Keratinocyte (primary cell): ENCODE measurements around the gene ZGRF1.

Experiments
- CTCF ChIP-seq, 3 experiments: IDR thresholded peaks in 1 of 3; conservative IDR thresholded peaks in 1 of 3; optimal IDR thresholded peaks in 1 of 3; 2 replicates in 2 of 3; 3 replicates in 1 of 3; pipeline versions ENCODE3 to v1.5.1; 2011; ENCODE audit warnings: low read length in 3 of 3, mild to moderate bottlenecking in 3 of 3, moderate library complexity in 2 of 3, control low read depth in 1 of 3, inconsistent platforms in 1 of 3; ENCODE audit not compliant: insufficient read depth in 2 of 3; ENCODE audit errors: extremely low read depth in 1 of 3
- EZH2 ChIP-seq: IDR thresholded peaks from one replicate; pipeline ENCODE4 v1.6.1; 2012; ENCODE audit warnings: inconsistent platforms, mild to moderate bottlenecking, low read length, moderate library complexity

- TF ChIP-seq CTCF (optimal IDR thresholded peaks at IDR 0.05 in 1 of 3, IDR thresholded peaks at IDR 0.05 in 1 of 3, conservative IDR thresholded peaks at IDR 0.05 in 1 of 3; ENCODE audit: extremely low read depth in 1 of 3, insufficient read depth in 2 of 3, low read length in 3 of 3) (no peak), EZH2 (no peak)
Measured at GRCh38 chr4:112520598-112521122, 116.0 kb downstream of the ZGRF1 start.
